ENCODE data around the gene SLIT1.

SLIT1 gene

GRCh38 chr10:97060441-97061084 lies 125.2 kb downstream of the SLIT1 start:
- DNase-seq = no peak

DNA sequence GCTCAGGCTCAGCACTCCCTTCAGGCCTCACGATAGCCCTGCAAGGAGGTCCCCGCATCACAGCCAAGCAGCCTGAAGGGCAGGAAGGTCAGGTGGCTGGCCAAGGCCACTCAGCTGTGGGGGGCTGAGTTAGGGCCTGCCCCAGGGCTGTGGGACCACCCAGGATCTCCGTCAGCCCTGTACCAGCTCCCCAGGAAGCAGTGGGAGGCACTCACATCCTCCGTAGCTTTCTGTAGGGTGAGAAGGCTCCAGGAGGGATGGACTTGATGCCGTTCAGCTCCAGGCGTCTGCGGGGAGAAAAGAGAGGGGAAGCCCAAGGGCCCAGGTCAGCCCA lies 125.9 kb downstream of the SLIT1 start:
- no peak for DNase-seq

DNA sequence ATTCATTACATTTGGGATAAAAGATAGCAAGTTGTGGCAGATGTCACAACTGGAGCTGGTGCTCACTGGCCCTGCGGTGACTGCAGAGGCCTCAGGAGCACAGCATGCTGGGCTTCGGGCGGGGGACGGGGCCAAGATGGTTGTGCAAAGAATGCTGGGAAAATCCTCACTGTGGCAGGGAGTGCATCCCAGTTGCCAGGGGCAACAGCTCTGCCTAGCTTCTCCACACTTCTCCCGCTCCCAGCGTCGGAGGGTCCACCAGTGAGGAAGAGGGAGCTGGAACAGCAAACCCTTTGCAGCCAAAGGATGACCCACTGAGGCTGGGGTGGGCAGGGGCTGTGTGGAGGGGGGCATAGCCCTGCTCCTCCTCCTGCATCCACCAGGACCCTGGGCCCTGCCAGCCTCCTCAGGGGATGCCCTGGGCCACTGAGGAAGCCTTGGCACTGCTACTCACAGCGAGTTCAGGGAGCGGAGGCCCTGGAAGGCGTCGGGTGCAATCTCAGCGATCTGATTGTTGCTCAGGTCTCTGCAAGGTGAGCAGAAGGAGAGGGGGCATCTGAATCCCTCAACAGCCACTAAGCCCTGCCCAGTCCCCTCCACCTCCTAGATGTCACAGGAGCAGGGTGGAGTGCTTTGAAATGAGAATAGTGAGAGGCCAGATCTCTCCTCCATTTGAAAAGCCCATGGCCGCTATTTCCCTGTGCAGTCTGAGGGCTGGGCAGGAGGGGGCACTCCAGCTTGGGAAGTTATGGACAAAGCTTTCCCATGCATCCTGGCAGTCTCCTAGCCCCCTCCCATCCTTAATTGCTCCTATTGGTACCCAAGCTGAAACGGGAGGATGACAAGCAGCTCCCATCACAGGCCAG lies 126.5 kb downstream of the SLIT1 start:
- DNase-seq = no peak

GRCh38 chr10:97058521-97058920 lies 127.2 kb downstream of the SLIT1 start:
- no peak for DNase-seq

GRCh38 chr10:97057491-97058235 lies 128.1 kb downstream of the SLIT1 start:
- no peak for DNase-seq

DNA sequence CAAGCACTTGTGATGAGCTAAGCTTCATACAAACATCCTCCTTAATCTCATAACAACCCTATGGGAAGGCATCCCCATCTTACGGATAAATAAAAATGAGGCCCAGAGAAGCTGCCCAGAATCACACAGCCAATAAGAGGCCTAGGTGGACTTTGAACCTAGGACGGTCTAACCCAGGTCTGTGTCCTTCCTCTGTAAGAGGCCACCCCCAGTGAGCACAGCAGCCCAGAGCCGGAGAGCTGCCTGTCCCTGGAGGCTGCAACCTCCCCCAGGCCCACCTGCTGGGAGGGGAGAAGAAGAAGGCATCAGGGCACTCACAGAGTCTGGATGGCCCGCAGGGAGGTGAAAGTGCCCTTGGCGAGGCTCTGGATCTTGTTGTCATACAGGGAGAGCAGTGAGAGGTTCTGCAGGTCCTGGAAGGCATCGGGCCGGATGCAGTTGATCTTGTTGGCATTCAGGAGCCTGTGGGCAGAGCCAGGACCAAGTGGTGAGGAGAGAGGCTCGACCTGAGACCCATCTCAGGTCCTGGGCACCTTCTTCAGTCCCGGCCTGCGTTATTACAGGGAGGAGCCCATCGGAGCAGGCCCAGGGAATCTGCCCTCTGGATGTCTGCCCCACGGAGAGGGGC lies 129.6 kb downstream of the SLIT1 start:
- DNase-seq = no peak

GRCh38 chr10:97053276-97053675 lies 132.5 kb downstream of the SLIT1 start:
- no peak for DNase-seq

GRCh38 chr10:97050956-97051496 lies 134.7 kb downstream of the SLIT1 start:
- no peak for DNase-seq

DNA sequence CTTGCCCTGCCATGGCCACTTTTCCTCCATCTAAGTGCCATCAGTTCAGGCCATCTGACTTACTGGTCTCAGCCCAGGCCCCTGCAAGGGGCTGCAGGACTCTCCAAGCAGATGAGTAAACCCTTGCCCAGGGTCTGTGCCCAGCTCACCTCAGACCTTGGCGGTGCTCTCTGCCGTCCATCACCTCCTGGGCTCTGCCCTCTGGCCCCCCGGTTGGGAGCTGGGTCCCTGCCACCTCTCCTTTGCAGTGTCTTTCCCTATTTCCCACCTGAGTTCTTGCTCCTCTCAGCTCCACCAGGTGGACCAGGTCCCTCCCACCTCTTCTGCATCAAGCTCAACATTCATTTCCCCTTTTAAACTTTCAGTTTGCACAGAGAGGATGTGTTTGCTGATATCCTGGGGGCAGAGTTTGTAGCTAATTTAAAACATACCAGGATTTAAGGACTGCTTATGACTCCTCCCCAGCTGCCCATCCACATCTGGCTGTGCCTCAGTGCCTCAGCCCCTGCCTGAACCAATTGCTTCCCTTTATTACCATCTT lies 135.5 kb downstream of the SLIT1 start:
- no peak for DNase-seq

- no peak for DNase-seq
These were observed 136.1 kb downstream of the SLIT1 start for GRCh38 chr10:97049670-97050069.

- DNase-seq = no peak
These were observed 136.9 kb downstream of the SLIT1 start for GRCh38 chr10:97048649-97049427.

- no peak for DNase-seq
These were observed 138.0 kb downstream of the SLIT1 start for GRCh38 chr10:97047788-97048187.

DNA sequence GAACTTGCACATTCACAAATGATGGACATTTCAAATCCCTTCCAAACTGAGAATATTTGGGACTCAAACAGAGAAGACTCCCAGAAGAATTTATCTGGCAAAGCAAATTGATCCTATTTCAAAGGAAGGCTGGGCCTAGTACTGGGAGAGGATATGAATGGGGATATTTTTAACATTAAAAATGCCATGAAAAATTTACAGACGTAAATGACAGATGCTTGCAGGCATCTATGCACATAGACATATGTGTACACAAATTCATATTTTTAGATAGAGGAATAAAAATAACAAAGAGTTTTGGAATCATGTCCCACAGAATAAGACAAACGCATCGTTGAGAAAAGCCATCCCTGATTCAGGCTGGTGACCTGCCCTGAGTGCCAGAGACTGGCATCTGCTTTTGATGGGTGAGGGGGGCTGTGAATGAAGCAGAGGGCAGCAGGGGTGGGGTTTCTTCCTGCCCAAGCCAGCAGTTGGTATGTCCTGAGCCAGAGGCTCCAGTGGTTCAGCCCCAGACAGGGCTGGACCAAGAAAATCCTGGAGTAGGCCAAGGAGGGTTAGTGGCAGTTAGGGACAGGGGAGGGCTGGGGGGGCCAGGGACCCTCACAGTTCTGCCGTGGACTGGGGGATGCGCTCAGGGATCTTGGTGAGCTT lies 138.5 kb downstream of the SLIT1 start:
- DNase-seq = no peak

DNA sequence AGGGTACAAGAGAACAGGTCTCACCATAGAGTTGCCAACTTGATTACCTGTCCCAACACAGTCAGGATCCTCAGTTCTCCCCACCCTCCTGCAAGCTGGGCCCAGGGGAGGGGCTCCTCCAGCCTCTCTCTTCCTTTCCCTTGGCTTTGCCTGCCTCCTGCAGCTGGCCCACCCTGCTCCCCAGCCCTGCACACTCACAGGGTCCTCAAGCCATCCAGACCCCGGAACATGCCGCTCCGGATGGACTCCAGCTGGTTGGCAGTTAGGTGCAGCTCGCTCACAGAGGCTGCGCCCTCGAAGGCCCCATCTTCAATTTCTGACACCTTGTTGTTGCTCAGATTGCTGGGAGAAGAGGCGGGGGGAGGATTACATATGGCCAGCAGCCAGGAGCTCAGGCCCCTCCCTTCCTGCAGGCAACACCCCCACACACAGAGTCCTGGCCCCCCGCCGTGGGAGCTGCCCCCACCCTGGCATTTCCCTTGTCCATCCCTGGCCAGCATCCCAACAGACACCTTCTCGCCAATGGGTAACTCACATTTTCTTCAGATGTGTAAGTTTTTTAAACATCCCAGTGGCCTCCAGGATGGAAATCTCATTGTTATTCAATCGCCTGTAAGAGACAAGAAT lies 139.2 kb downstream of the SLIT1 start:
- no peak for DNase-seq

- DNase-seq = no peak
These were observed 142.2 kb downstream of the SLIT1 start for GRCh38 chr10:97043563-97043855.

- DNase-seq = no peak
These were observed 142.8 kb downstream of the SLIT1 start for GRCh38 chr10:97042716-97043562.

DNA sequence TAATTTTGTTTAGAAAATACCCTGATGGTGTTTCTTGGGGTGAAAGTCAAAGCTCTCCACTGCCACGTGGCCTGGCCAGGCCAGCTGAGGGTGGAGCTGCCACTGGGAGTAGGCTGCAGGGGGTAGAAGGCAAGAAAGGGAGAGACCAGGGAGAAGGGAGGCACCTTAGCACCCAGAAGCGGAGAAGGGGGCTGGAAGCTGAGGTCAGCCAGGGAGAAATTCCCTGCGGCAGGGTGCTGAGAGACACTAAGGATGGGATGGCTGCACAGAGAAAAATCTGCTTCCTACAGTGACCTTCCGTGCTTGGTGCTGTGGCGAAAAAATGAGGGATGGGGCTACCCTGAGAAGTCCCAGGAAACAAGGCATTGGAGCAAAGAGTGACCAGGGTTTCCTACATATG lies 143.7 kb downstream of the SLIT1 start:
- DNase-seq = no peak

DNA sequence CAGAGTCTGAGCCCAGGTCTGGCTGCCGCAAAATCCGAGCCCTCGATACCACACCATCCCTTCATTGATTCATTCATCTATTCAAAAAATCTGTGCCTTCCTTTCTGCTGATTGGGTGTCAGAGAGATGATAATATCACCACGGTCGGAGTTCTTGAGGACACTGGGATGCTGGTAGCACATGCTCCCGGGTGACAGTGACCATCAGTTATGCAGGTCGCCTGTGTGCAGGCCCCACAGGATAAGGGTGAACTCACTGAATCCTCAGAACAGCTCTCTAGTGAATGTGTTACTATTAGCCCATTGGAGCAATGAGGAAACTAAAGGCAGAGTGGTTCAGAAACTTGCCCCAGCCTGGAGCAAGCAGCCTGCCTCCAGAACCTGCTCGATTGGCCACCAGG lies 145.1 kb downstream of the SLIT1 start:
- DNase-seq = no peak

DNA sequence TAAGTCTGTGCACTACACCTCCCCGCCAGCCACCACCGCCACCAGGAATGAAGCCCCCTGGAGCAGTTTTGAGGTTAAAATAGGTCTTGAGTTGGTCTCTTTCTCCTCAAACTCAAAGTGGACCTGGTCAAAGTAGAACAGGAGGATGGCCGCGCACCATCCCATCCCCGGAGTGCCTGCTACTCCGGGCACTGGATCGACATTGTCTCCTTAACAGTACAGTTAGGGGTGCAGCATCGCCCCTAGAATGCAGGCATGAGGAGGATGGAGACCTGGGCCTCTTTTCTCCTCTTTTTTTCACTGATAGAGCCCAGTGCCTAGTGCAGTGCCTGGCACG lies 145.5 kb downstream of the SLIT1 start:
- no peak for DNase-seq

- no peak for DNase-seq
These were observed 146.1 kb downstream of the SLIT1 start for GRCh38 chr10:97039538-97040247.
